Measurements from ENCODE around the gene GPR161.

GRCh38 chr1:168148916-168149315, 12.2 kb upstream of the GPR161 start:
- TF ChIP-seq CTCF (IDR thresholded peaks at IDR 0.05) (no peak), POLR2A (IDR thresholded peaks at IDR 0.05; ENCODE audit: low read depth) (no peak)

All from esophagus muscularis mucosa (tissue), 3 donors.